Measurements from ENCODE around the gene NOSIP. TPM values are rescaled to one million over a fixed set of nuclear protein-coding genes. Genes with fewer than 3 reads are reported as not detected.
A peak's percentile ranks its signal among the peaks of the same experiment; 100 is the strongest.

The NOSIP gene
- total RNA-seq, 1 donor from 2014 or later = 35.6 TPM

DNA sequence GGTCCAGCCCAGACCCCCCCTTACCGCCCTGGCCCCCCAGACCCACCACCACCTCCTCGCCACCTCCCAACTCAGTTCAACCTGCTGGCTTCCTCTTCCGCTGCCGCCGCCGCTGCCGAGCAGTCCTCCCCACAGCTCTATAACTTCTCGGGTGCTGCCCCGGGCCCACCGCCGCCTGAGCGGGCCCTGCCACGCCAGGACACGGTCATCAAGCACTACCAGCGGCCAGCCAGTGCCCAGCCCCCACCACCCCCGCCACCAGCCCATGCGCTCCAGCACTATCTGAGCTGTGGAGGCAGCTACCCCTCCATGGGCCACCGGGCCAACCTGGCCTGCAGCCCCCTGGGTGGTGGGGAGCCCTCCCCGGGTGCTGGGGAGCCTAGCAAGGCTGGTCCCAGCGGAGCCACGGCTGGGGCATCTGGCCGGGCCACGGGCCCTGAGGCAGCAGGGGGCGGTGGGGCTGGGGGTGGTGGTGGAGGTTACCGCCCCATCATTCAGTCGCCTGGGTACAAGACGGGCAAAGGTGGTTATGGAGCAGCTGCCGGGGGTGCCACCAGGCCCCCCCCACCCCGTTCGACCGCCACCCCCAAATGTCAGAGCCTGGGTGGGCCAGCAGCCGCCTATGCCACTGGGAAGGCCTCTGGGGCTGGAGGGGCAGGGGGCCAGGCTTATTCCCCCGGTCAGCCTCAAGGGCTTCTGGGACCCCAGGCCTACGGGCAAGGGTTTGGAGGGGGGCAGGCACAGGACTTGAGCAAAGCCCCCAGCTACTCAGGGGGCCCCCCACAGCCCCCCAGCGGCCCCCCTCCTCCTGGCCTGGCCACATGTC, 14.8 kb upstream of the NOSIP start:
- no peak for DNase-seq (ENCODE audit: low spot score)

GRCh38 chr19:49594157-49594992, 14.0 kb upstream of the NOSIP start:
- no peak for DNase-seq (ENCODE audit: low spot score)

DNA sequence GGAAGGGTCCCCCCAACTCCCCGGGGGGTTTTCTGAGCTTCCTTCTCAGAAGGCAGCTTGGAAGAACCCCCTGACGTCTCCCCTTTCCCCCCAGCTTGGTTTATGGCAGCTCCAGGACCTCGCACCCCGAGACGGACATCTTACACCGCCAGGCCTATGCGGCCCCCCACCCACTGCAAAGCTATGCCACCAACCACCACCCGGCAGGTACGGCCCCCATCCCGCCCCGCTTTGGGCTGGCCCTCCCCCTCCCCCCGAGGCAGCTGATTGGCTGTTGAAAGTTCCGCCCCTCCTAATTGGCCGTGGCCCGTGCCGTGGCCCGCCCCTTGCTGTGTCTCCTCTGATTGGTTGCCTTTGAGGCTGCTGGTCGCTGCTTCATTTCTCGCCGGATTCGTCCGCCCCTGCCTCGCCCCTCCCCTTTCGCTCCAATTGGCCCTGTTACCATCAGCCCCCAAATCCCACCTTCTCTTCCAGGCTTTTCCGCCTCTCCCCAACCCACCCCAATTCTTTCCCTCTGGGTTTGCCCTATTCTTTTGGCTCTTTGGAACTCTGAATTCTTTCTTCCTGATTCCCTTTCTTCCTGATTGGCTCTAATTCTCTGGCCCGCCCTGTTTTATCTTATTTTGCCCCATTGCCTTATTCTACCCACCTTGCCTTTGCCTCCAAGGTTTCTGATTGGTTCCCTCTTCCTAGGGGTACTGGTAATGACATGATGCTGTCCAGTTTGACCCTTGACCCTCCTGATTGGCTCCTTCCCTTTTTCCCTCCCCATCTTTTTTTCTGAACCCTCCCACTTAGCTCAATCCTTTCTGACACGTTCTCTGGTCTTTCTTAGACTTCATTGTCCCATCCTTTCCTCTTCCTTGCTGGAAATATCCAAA, 13.1 kb upstream of the NOSIP start:
- peak; percentile 96 for DNase-seq (ENCODE audit: low spot score)

DNA sequence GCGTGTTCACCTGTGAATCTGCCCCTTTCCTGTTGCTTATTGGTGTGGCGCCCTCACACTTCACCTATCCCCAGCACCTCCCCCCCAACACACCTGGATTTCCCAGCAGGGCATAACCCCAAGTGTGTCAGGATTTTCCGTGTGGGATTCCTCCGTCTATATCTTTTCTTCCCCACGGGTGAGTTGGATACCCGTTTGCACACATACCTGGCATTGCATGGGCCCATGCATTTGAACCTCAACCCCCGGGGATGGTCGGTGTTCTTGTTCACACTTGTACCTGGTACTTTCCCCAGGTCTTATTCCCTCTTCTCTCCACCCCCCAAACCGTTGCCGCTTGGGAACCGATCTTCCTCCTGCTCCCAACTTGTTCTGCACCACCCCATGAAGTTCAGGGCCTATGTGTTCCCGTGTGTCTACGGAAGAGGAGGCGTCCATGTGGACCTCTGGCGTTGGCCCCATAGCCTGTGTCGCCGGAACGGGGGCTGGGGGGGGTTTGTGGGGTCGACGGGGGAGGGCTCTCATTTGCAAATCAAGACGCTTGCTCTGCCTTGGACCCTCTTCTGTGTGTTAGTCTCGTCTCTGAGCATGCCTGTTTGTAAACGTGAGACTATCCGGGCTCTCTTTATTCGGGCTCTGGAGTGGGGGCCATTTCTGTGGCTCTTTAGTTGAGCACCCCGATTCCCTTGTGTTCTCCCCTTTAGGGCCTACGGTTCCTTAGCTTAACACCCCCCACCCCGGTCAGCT, 12.3 kb upstream of the NOSIP start:
- DNase-seq (ENCODE audit: low spot score) = no peak

DNA sequence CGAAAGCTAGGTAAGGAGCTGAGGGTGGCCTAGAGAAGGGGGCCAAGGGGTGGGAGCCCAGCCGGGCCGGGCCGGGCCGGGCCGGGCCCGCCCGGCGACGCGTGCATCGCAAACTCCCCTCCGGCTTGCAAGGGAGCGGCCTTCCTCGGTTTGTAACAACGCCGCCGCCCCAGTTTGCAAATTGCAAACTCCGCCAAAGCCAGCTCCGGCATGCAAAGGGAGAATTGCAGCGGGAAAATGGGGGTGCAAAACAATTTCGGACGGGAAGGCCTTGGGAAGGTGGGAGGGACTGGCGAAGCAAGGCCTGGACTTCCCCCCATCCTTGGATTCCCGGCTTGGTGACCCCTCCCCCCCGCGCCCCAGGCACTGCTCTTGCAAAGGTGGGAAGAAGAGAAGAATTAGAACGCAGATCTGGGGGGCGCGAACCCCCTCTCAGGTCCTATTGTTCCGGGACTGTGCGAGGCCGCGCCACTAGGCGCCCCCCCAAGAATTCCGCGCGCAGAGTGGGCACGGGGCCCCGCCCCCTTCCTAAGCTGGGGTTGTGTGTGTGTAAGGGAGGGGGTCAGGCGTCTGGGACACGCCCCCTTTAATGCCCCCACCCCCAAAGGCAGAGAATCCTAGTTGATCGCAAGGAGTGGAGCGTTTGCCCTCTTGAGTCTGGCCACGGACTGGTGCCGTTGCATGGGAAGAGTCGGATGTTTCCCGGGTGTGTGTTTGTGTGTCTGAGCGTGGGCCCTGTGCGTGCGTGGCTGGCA, 11.6 kb upstream of the NOSIP start:
- peak; percentile 68 for DNase-seq (ENCODE audit: low spot score)

DNA sequence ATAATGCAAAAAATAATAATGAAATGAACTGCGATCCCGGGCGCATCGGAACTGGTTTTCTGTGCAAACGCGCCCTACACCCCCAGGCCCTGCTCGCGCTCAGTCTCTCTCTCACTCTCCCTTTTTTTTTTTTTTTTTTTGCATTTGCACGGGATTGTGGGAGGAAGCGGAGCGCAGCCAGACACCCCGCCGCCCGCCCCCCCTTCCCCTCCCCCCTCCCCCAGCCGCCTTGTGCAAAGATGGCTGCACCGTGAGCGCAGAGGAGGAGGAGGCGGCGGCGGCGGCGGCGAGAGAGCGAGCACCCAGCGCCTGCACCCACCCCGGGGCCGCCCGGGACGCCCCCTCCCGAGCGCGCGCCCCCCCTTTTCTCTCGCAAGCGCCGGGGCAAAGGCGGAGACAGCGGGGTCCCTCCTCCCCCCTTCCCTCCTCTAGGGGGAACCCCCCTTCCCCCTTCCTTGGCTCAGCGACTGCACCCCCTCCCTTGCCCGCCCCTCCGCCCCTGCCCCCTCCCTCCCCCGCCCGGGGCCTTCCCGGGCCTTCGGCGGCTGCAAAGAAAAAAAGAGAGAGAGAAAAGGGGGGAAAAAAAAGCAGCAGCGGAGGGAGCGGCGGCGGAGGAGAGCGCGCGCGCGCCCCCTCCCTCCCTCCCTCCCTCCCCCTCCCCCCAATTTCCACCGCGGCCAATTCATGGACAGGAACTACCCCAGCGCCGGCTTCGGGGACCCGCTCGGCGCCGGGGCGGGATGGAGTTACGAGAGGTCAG, 10.8 kb upstream of the NOSIP start, which contains the start of gene PRR12:
PRR12 (plus strand) TSS at position 212 of the 760 bp plus-strand sequence; CDS start at position 685, 473 bp downstream.
- peak; percentile 71 for DNase-seq (ENCODE audit: low spot score)

GRCh38 chr19:49590071-49590970, 10.0 kb upstream of the NOSIP start:
- peak; percentile 97 for DNase-seq (ENCODE audit: low spot score)

GRCh38 chr19:49589502-49589905, 9.1 kb upstream of the NOSIP start:
- no peak for DNase-seq (ENCODE audit: low spot score)

GRCh38 chr19:49588365-49589122, 8.2 kb upstream of the NOSIP start:
- no peak for DNase-seq (ENCODE audit: low spot score)

- no peak for DNase-seq (ENCODE audit: low spot score)
Measured at GRCh38 chr19:49587227-49587626, 6.9 kb upstream of the NOSIP start.

DNA sequence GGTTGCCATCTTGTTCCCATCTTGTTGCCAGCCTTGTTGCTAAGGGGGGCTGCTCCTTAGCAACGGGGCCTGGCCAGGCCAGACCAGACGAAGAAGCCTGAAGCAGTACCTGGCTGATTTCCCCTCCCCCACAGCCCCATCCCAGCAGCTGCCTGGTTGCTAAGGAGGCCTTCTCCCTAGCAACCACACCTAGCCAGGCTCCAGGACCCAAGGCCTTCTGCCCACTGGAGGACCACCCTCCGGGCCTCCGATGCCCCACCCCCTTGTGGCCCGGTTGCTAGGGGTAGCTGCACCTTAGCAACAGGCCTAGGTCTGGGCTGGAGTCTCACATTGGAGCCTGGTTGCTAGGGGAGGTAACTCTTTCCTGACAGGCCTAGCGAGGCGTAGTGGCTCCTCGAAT, 4.7 kb upstream of the NOSIP start:
- DNase-seq (ENCODE audit: low spot score) = no peak

DNA sequence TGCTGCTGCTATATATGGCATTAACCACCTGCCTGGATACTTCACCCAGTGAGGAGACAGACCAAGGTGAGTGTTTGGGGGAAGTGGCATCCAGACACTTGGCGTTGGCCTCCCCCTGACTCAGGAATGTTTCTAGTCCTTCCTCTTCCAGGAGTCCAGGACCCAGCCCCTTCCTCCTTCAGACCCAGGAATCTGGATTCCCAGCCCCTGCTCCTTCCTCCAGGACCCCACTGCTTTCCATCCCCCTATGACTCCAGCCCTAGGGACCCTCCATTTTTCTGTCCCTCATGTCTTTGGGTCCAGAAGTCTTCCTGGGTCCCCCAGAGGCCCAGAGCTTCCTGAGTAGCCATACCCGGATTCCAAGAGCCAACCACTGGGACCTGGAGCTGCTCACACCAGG, 2.9 kb upstream of the NOSIP start:
- DNase-seq (ENCODE audit: low spot score) = no peak

- peak; percentile 56 for DNase-seq (ENCODE audit: low spot score)
Measured at GRCh38 chr19:49581007-49581508, 702 bp upstream of the NOSIP start, which contains the start of gene PRRG2. PRRG2 (plus strand) TSS chr19:49581316; CDS start chr19:49583220, 1,904 bp downstream.

- DNase-seq (ENCODE audit: low spot score) = no peak
Measured at GRCh38 chr19:49579947-49580263, 451 bp downstream of the NOSIP start.

DNA sequence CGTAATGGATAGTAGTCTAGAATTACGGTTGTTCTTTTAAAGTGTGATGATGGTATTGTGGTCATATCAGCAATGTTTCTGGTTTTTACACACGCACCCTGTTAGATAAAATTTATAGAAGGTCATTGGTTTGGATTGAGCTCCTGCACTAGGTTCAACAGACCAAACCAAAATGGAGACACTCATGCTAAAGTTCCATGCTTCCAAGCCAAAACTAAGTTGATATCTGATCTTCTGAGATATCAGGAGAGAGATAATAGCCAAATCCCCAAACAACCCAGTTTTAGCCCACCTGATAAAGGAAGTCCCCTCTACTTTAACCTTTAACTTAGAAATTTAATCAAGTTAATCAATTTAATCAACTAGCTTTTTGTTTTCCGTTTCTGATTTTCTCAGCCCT, 1.2 kb downstream of the NOSIP start:
- DNase-seq (ENCODE audit: low spot score) = no peak

- no peak for DNase-seq (ENCODE audit: low spot score)
Measured at GRCh38 chr19:49574206-49574755, 6.1 kb downstream of the NOSIP start.

- DNase-seq (ENCODE audit: low spot score) = no peak
Measured at GRCh38 chr19:49573425-49573824, 6.9 kb downstream of the NOSIP start.
